OCI-LY3 (cell line): Measurements from ENCODE around the gene TOP1.

Experiments used
- H2AFZ ChIP-seq: fragments of 200-600, 300-600 bp; shearing (Covaris generic); 2 replicates; pipeline ENCODE4 v1.6.0; 2014; ENCODE audit warnings: antibody characterized with exemption, low read depth, low read length
- H3K27ac ChIP-seq: fragments of 200-600, 300-600 bp; sonication (generic); 2 replicates; pipeline ENCODE4 v1.5.1; 2014; ENCODE audit warnings: mild to moderate bottlenecking, low read length, moderate library complexity, mixed read lengths
- H3K27me3 ChIP-seq: fragments of 200-600, 300-600 bp; sonication (generic); 2 replicates; pipeline ENCODE4 v1.6.1; 2014; ENCODE audit warnings: low read depth, low read length, mixed read lengths
- H3K36me3 ChIP-seq: fragments of 200-600, 300-600 bp; sonication (generic); replicated peaks from 2 replicates; pipeline ENCODE3; 2014; ENCODE audit warnings: low read depth, low read length, mixed read lengths
- H3K4me1 ChIP-seq: fragments of 300-600, 200-600 bp; sonication (generic); 2 replicates; pipeline ENCODE4 v1.6.1; 2014; ENCODE audit warnings: low read length, mixed read lengths
- H3K4me2 ChIP-seq: fragments of 200-600, 300-600 bp; sonication (generic); 2 replicates; pipeline ENCODE4 v1.6.1; 2014; ENCODE audit warnings: low read length, mixed read lengths
- H3K4me3 ChIP-seq: fragments of 300-600, 200-600 bp; sonication (generic); 2 replicates; pipeline ENCODE4 v1.5.1; 2014; ENCODE audit warnings: antibody characterized with exemption, mild to moderate bottlenecking, low read length, moderate library complexity
- H3K79me2 ChIP-seq: fragments of 300-600, 200-600 bp; shearing (Covaris generic); 2 replicates; pipeline ENCODE4 v1.6.1; 2014; ENCODE audit warnings: mild to moderate bottlenecking, low read length, mixed read lengths
- H3K9ac ChIP-seq: fragments of 300-600, 200-600 bp; shearing (Covaris generic); 2 replicates; pipeline ENCODE4 v1.6.0; 2014; ENCODE audit warnings: mild to moderate bottlenecking, low read length, moderate library complexity
- H3K9me3 ChIP-seq: fragments of 200-600, 300-600 bp; shearing (Covaris generic); 2 replicates; pipeline ENCODE4 v1.6.1; 2014; ENCODE audit warnings: low read length, mixed read lengths; ENCODE audit not compliant: insufficient read depth
- H4K20me1 ChIP-seq: fragments of 200-600, 300-600 bp; sonication (generic); 2 replicates; pipeline ENCODE4 v1.6.1; 2016; ENCODE audit warnings: low read length, mixed read lengths; ENCODE audit not compliant: insufficient read depth
- EZH2phosphoT487 ChIP-seq: fragments of 200-600 bp; shearing (Covaris generic); IDR thresholded peaks from 2 replicates; pipeline ENCODE4 v1.6.1; 2018; ENCODE audit warnings: antibody characterized with exemption, mixed run types, low read depth
- TF ChIP-seq, protein P1 (sequence below): fragments of 200-600, 300-600 bp; sonication (generic); IDR thresholded peaks from 2 replicates; pipeline ENCODE4 v1.5.1; 2014; ENCODE audit warnings: antibody characterized with exemption, low read length, low read depth

The TOP1 gene

DNA sequence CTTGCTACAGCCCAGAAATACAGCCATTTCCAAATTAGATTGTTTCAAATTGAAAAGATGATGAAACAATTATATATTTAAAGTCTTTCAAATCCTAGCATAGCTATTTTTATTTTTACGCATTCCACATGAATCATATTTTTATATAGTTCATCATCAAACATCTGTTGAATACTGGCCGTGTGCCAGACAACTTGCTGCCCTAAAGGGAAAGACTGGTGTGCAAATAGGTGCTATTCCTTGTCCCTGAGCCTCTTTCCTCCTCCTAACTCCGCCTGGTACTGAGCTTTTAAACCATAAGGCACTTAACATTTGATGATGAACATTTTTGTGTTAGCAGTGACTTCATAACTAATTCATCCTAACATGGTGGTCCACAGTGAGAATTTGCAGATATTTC, 90.0 kb downstream of the TOP1 start:
- Histone ChIP-seq H3K9ac (no peak overlapping the region), H2AFZ (no peak overlapping the region), H3K4me3 (no peak overlapping the region), H3K4me2 (no peak overlapping the region), H3K4me1 (no peaks in the 10 kb centered on the region), H4K20me1 (peaks cover 4% of the 10 kb centered on the region; the same call in 1 of the 2 replicates), H3K36me3 (peaks cover 87% of the 10 kb centered on the region), H3K27me3 (no peaks in the 10 kb centered on the region), H3K79me2 (no peaks in the 10 kb centered on the region), H3K27ac (no peak overlapping the region), H3K9me3 (no peaks in the 10 kb centered on the region)
- no peak for TF ChIP-seq EZH2phosphoT487
- TF ChIP-seq, protein P1, sequence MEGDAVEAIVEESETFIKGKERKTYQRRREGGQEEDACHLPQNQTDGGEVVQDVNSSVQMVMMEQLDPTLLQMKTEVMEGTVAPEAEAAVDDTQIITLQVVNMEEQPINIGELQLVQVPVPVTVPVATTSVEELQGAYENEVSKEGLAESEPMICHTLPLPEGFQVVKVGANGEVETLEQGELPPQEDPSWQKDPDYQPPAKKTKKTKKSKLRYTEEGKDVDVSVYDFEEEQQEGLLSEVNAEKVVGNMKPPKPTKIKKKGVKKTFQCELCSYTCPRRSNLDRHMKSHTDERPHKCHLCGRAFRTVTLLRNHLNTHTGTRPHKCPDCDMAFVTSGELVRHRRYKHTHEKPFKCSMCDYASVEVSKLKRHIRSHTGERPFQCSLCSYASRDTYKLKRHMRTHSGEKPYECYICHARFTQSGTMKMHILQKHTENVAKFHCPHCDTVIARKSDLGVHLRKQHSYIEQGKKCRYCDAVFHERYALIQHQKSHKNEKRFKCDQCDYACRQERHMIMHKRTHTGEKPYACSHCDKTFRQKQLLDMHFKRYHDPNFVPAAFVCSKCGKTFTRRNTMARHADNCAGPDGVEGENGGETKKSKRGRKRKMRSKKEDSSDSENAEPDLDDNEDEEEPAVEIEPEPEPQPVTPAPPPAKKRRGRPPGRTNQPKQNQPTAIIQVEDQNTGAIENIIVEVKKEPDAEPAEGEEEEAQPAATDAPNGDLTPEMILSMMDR: no peak

DNA sequence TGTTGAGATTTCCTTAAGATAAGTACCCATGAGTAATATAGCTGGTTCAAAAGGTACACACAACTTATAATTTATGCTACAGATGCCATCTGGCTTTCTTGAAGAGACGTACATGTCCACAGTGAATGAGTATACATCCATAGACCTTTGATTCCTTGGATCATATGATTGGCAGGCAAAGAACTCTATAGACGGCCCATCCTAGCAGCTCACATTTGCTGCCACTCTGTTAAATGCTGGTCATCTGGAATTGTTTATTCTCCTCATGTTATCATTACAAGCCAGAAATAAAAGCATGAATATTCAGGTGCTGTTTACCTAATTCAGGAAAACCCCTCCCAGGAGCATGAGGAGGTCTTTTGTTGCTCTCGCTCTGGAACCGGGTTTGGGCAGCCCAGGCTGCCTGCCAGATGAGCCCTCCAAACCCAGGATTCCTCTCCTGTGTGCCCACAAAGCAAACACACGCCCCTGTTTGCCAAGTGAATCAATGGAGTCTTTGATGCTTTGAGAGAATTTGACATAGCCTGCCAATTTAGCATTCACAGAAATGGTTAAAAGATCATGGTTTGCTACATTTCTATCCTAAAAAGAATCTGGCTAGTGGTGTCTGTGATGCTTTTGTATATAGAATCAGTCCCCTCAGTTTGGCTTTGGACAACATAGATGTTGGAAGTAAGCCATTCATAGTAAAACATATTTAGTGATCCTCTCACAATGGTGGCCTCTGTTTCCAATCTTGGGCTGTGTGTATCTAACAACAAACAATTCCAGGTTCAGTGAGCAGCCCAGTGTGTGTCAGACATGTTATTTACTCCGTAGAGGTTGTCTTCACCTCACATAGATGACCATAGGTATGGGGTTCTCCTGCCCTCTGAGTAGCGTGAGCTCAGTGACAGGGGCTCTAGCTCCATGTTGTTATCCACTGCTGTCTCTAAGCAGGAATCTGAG, 91.3 kb downstream of the TOP1 start:
- no peak overlapping the region for H3K4me2 ChIP-seq
- H4K20me1 ChIP-seq: peaks cover 4% of the 10 kb centered on the region; the same call in 1 of the 2 replicates
- H3K4me1 ChIP-seq: no peaks in the 10 kb centered on the region
- TF ChIP-seq, protein P1: no peak
- TF ChIP-seq EZH2phosphoT487: no peak
- H2AFZ ChIP-seq: no peak overlapping the region
- H3K27me3 ChIP-seq: no peaks in the 10 kb centered on the region
- no peaks in the 10 kb centered on the region for H3K9me3 ChIP-seq
- no peak overlapping the region for H3K9ac ChIP-seq
- no peak overlapping the region for H3K4me3 ChIP-seq
- H3K36me3 ChIP-seq: peaks cover 82% of the 10 kb centered on the region
- no peak overlapping the region for H3K27ac ChIP-seq
- H3K79me2 ChIP-seq: no peaks in the 10 kb centered on the region

DNA sequence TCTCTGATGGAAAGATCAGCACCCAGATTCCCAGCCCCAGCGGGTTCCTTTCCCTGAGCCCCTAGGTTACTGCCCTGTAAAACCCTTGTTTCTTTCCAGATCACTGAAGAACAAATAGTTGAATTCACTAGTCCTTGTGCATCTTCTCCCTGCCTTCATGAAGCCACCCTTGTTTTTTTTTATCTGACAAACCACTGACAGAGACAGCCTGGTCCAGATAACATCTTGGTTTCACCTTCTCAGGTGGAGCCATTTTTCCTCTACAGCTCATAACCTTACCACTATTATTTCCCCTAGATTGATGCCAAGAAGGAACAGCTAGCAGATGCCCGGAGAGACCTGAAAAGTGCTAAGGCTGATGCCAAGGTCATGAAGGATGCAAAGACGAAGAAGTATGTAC, 92.8 kb downstream of the TOP1 start:
- H3K36me3 ChIP-seq: peaks cover 82% of the 10 kb centered on the region

DNA sequence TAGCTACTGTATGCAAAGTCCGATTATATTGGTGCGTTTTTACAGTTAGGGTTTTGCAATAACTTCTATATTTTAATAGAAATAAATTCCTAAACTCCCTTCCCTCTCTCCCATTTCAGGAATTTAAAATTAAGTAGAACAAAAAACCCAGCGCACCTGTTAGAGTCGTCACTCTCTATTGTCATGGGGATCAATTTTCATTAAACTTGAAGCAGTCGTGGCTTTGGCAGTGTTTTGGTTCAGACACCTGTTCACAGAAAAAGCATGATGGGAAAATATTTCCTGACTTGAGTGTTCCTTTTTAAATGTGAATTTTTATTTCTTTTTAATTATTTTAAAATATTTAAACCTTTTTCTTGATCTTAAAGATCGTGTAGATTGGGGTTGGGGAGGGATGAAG, 95.0 kb downstream of the TOP1 start:
- no peaks in the 10 kb centered on the region for H3K4me1 ChIP-seq
- TF ChIP-seq EZH2phosphoT487: no peak
- TF ChIP-seq, protein P1: no peak
- no peaks in the 10 kb centered on the region for H3K9me3 ChIP-seq
- H3K27ac ChIP-seq: no peak overlapping the region
- H3K9ac ChIP-seq: no peak overlapping the region
- H3K4me2 ChIP-seq: no peak overlapping the region
- H3K79me2 ChIP-seq: no peaks in the 10 kb centered on the region
- H3K36me3 ChIP-seq: peaks cover 75% of the 10 kb centered on the region
- no peaks in the 10 kb centered on the region for H3K27me3 ChIP-seq
- no peak overlapping the region for H3K4me3 ChIP-seq
- H4K20me1 ChIP-seq: peaks cover 4% of the 10 kb centered on the region; the same call in 1 of the 2 replicates
- H2AFZ ChIP-seq: no peak overlapping the region

More for the DNA sequence above, 92.8 kb downstream of the TOP1 start:
- Histone ChIP-seq H3K9ac (no peak overlapping the region), H3K4me3 (no peak overlapping the region), H3K27me3 (no peaks in the 10 kb centered on the region), H3K9me3 (no peaks in the 10 kb centered on the region), H3K79me2 (no peaks in the 10 kb centered on the region), H3K27ac (no peak overlapping the region), H2AFZ (no peak overlapping the region), H3K4me2 (no peak overlapping the region), H3K4me1 (no peaks in the 10 kb centered on the region), H4K20me1 (peaks cover 4% of the 10 kb centered on the region; the same call in 1 of the 2 replicates)
- no peak for TF ChIP-seq EZH2phosphoT487
- TF ChIP-seq, protein P1: no peak
